ENCODE results near the gene RFTN2.
"Not testable (repeated sequence)": the region's sequence is repeated elsewhere in the genome, so short reads cannot be mapped to it uniquely, and the experiment has no call there.

RFTN2 gene

GRCh38 chr2:197675246-197675645, at the start of gene RFTN2:
Gene RFTN2, minus strand, starts transcription at chr2:197675587. Its CDS starts 129 bp downstream, at chr2:197675458.
- H3K27ac Mint-ChIP-seq, result peak within 1 kb of the TSS; percentile 95
- H3K36me3 Mint-ChIP-seq (ENCODE audit: low read depth), result peaks cover 27% of the 10 kb centered on the region
- DNase-seq, result no peak
- peak within 1 kb of the TSS; percentile 83 for H3K4me3 Mint-ChIP-seq
- no peaks in the 10 kb centered on the region for H3K27me3 Mint-ChIP-seq (ENCODE audit: low read depth, poor library complexity)
- TF ChIP-seq CTCF (IDR thresholded peaks at IDR 0.05), result no peak
- H3K4me1 Mint-ChIP-seq, result peaks cover 28% of the 10 kb centered on the region
- H3K9me3 Mint-ChIP-seq, result peaks cover 12% of the 10 kb centered on the region

- no peak for DNase-seq
- H3K4me3 Mint-ChIP-seq, result no peak overlapping the region
- H3K27ac Mint-ChIP-seq, result no peak overlapping the region
- H3K36me3 Mint-ChIP-seq (ENCODE audit: low read depth), result no peaks in the 10 kb centered on the region
- no peaks in the 10 kb centered on the region for H3K4me1 Mint-ChIP-seq
- H3K27me3 Mint-ChIP-seq (ENCODE audit: low read depth, poor library complexity), result no peaks in the 10 kb centered on the region
- no peaks in the 10 kb centered on the region for H3K9me3 Mint-ChIP-seq
- TF ChIP-seq CTCF (IDR thresholded peaks at IDR 0.05), result no peak
Measured at GRCh38 chr2:197717863-197718262, 42.5 kb upstream of the RFTN2 start.

- Mint-ChIP-seq H3K9me3 (no peaks in the 10 kb centered on the region), H3K27me3 (ENCODE audit: low read depth, poor library complexity) (no peaks in the 10 kb centered on the region), H3K27ac (no peak overlapping the region), H3K36me3 (ENCODE audit: low read depth) (peaks cover 11% of the 10 kb centered on the region), H3K4me1 (peaks cover 19% of the 10 kb centered on the region), H3K4me3 (no peak overlapping the region)
- no peak for TF ChIP-seq CTCF (IDR thresholded peaks at IDR 0.05)
- no peak for DNase-seq
Measured at GRCh38 chr2:197713271-197713670, 37.9 kb upstream of the RFTN2 start.

- no peak for TF ChIP-seq CTCF (IDR thresholded peaks at IDR 0.05)
- Mint-ChIP-seq H3K27ac (no peak overlapping the region), H3K27me3 (ENCODE audit: low read depth, poor library complexity) (no peaks in the 10 kb centered on the region), H3K4me3 (no peak overlapping the region), H3K9me3 (no peaks in the 10 kb centered on the region), H3K4me1 (peaks cover 35% of the 10 kb centered on the region), H3K36me3 (ENCODE audit: low read depth) (peaks cover 11% of the 10 kb centered on the region)
- no peak for DNase-seq
Measured at GRCh38 chr2:197711578-197711977, 36.2 kb upstream of the RFTN2 start.

- no peak for TF ChIP-seq CTCF (IDR thresholded peaks at IDR 0.05)
- Mint-ChIP-seq H3K4me3 (no peak overlapping the region), H3K27ac (no peak overlapping the region), H3K9me3 (no peaks in the 10 kb centered on the region), H3K4me1 (peaks cover 41% of the 10 kb centered on the region), H3K27me3 (ENCODE audit: low read depth, poor library complexity) (no peaks in the 10 kb centered on the region), H3K36me3 (ENCODE audit: low read depth) (peaks cover 11% of the 10 kb centered on the region)
- no peak for DNase-seq
Measured at GRCh38 chr2:197710424-197711042, 35.1 kb upstream of the RFTN2 start.

- DNase-seq; H3K27me3 Mint-ChIP-seq (ENCODE audit: low read depth, poor library complexity); H3K4me3 Mint-ChIP-seq; H3K27ac Mint-ChIP-seq; H3K9me3 Mint-ChIP-seq: not testable (repeated sequence)
- Mint-ChIP-seq H3K36me3 (ENCODE audit: low read depth) (peaks cover 11% of the 10 kb centered on the region), H3K4me1 (peaks cover 48% of the 10 kb centered on the region)
Measured at GRCh38 chr2:197709140-197709539, 33.8 kb upstream of the RFTN2 start.
